Measurements from ENCODE around the gene ELOVL1.

- TF ChIP-seq CTCF (conservative IDR thresholded peaks at IDR 0.05; ENCODE audit: low read depth, low read length) (no peak), EZH2 (IDR thresholded peaks at IDR 0.05; ENCODE audit: borderline replicate concordance, low read depth, low read length, poor library complexity, severe bottlenecking) (no peak)
Measured at GRCh38 chr1:43377831-43378230, 10.0 kb upstream of the ELOVL1 start.

Data from A673 (cell line).